Left cardiac atrium (tissue), 4 donors: ENCODE data around the gene RNU5B-1. TPM values are rescaled to one million over a fixed set of nuclear protein-coding genes. Genes with fewer than 3 reads are reported as not detected.

Experiments used
- ATAC-seq, 2 donors: fragments of 200-7000 bp; cut with Tn5 transposase; one replicate each; pipeline ENCODE4 v1.9.1; 2020; ENCODE audit warnings: mild to moderate bottlenecking in 2 of 2, moderate library complexity in 2 of 2
- DNase-seq: peaks from one replicate; pipeline ENCODE4 v3.0.0-alpha.2; 2020
- intact Hi-C, 2 donors: fragments of 100-400 bp; cut with DNase I; formaldehyde crosslinking; loops; one replicate each; pipeline versions ENCODE4 v1.14.1 to v1.15.1; 2022 to 2023
- total RNA-seq, 2 donors: library from RNA; stranded (reverse); fragmentation: NEBNext Ultra II Directional; extraction: Animal tissue kit (Norgen Biotek cat#: 25700); gene quantifications; one replicate each; pipeline ENCODE4 v1.2.1, GENCODE V29; 2021
- donor health status: DM: no; HTN: yes; CAD: no.
- donor health status: DM: no; HTN: yes; CAD: no; lungs with severe emphysema.
- donor health status: DM: yes; HTN: yes; CAD: no.
- donor health status: Dilated cardiomyopathy.

Gene RNU5B-1
- total RNA-seq, 2 donors from 2014 or later = 39.9 to 44.0 TPM

- ATAC-seq (peak; percentile 28 to 49), DNase-seq (no peak)
- intact Hi-C loops = no loop called here
These were observed 18.6 kb downstream of the RNU5B-1 start for GRCh38 chr15:65323071-65323511.

DNA sequence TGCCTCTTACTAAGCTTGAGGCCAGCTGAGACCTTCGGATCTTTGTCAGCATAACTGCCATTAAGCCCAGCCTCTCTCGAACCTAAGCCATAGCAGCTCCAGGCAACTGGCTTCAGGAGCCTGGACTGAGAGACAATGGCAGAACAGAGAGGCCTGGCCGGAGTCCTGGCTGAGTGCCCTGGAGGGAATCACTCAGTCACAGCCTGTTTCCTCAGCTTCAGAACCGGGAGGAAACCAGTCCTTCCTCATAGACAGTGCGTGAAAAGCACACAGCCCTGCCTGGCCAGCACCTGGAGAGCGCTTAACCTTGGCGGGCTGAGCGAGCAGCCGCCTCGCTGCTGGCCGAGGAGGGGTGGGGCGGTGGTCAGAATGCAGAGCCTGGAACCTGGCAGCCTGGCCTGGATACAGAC lies 21.6 kb downstream of the RNU5B-1 start:
- DNase-seq (peak; percentile 57), ATAC-seq (peak; percentile 41 to 65)
- intact Hi-C loops = loop anchor here in 1 of 2 donors (2.0 kb wide), 1 partner anchor 53 kb away; the partner anchor contains the start of gene IGDCC3

GRCh38 chr15:65326818-65327217 lies 22.3 kb downstream of the RNU5B-1 start:
- ATAC-seq = no peak
- DNase-seq = no peak
- intact Hi-C loops = loop anchor here in 1 of 2 donors (2.0 kb wide), 1 partner anchor 52 kb away; the partner anchor contains the start of gene IGDCC3

- intact Hi-C loops = loop anchor here in 1 of 2 donors (2.0 kb wide), 1 partner anchor 51 kb away; the partner anchor contains the start of gene IGDCC3
- no peak for ATAC-seq
- DNase-seq = no peak
These were observed 23.3 kb downstream of the RNU5B-1 start for GRCh38 chr15:65327651-65328393.

DNA sequence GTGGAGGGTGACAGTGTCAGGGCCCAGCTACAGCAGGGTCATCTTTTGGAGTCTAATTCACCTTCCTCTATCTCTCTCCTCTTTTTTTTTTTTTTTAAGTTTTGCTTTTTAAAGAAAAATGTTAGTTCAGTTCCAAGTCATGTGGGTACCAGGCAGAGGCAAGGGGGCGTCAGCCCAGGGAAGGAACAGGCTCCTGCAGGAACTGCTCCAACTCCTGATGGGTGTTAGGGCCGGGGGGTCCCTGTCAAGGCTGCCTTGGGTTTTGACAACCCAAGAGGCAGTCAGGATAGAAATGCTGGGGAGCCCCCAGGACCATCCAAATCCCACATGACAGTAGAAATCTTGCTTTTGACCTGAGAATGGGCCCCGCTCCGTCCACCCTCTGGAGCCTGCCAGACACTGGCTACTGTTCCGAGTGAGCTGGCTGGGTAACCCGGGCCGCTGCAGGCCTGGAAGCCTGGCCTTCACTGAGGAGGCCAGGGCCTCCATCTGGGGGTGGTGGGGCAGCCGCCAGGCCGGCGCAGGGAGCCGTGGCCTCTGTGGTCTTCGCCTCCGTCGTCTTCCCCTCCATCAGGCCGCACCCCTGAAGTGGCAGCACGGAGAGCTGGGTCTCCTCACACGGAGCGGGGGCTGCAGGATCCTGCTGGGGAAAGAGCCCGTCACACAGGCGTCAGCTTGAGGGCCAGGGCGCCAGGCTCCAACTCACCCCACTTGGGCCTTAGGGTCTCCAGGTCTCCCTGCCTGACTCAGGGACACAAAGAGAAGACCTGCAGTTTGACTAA lies 24.2 kb downstream of the RNU5B-1 start:
- intact Hi-C loops = no loop called here
- no peak for ATAC-seq
- no peak for DNase-seq

DNA sequence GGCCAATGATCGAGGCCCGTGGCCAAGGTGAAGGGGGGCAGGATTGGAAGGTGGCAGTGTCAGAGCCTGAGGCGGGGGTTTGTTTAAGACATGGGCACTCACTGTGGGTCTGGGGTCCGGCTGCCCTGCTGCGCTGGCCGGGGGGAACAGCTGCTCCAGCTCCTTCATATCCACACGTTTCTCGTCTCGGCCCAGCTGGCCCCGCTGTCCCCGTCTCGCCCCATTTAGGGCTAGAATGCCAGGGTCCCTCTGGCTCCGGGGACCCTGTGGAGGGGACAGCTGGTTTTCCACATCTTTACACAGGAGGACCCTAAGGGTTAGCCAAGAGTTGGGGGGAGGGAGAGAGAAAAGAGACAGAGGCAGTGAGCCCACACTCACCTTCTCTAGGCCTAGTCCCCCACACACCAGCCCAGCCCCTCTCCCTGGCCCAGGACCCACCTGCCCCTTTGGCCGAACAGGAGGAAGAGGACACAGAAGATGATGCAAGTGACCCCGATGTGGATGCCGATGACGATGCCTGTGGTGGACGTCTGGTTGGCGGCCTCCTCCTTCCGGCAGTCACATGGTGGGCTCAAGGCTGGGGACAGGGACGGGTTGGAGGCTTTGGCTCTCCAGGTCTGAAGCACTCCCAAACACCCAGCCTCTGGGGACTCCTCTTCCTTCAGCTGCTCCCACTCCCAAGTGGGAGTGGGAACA lies 25.0 kb downstream of the RNU5B-1 start:
- intact Hi-C loops = no loop called here
- DNase-seq (no peak), ATAC-seq (no peak)

GRCh38 chr15:65329984-65330735 lies 25.7 kb downstream of the RNU5B-1 start:
- no peak for DNase-seq
- no peak for ATAC-seq
- intact Hi-C loops = no loop called here

- ATAC-seq = no peak
- intact Hi-C loops = no loop called here
- no peak for DNase-seq
These were observed 26.6 kb downstream of the RNU5B-1 start for GRCh38 chr15:65330934-65331645.

GRCh38 chr15:65331811-65332210 lies 27.3 kb downstream of the RNU5B-1 start:
- DNase-seq (no peak), ATAC-seq (no peak)
- intact Hi-C loops = no loop called here

GRCh38 chr15:65332391-65333147 lies 28.1 kb downstream of the RNU5B-1 start:
- ATAC-seq = no peak
- intact Hi-C loops = no loop called here

DNA sequence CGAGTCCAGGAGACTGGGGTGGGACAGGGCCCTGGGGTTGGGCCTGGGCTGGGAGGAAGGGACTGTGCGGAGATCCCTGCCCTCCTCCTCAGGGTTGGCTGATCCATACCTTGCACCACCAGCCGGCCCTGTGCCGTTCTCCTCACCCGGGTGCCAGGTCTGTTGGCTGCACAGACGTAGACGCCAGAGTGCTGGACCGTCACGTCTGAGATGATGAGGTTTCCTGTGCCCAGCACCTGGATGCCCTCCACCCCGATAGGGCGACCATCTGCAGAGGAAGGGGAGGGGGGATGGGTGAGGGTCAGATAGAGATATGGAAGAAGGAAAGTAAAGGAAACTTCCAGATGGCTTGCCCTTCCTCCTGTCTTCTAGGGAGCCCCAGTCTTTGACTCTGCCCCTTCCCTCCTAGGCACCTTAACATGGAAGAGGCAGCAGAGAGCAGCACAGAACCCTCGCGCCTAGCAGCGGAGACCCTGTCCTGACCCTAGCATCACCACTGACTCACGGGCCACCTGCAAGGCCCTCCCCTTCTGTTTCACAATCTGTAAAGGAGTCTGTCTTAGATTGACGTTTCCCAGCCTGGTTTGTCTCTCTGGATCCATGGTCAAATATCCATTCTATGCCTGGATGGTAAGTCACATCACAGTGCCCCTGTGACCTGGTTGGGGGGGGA lies 28.8 kb downstream of the RNU5B-1 start:
- DNase-seq (no peak), ATAC-seq (no peak)
- intact Hi-C loops = no loop called here

More at GRCh38 chr15:65332391-65333147, 28.1 kb downstream of the RNU5B-1 start:
- no peak for DNase-seq

DNA sequence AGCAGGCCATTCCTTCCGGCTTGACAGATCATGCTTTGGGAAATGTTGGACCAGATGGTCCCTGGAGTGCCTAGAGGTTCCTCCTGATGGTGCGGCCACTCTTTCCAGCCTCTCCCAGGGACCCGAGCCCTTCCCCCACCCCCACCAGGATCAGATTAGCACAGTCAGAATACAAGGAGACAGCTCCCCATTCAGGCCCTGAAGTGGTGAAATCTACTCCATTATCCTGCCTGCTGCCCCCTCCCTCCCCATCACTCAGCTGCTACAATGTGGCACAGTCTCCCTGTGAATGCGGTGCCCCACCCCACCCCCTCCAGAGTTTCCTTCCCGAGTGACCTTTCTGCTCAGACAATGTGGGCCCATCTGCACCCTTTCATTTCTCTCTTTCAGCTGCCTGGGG lies 29.4 kb downstream of the RNU5B-1 start:
- intact Hi-C loops = no loop called here
- ATAC-seq (no peak), DNase-seq (no peak)

DNA sequence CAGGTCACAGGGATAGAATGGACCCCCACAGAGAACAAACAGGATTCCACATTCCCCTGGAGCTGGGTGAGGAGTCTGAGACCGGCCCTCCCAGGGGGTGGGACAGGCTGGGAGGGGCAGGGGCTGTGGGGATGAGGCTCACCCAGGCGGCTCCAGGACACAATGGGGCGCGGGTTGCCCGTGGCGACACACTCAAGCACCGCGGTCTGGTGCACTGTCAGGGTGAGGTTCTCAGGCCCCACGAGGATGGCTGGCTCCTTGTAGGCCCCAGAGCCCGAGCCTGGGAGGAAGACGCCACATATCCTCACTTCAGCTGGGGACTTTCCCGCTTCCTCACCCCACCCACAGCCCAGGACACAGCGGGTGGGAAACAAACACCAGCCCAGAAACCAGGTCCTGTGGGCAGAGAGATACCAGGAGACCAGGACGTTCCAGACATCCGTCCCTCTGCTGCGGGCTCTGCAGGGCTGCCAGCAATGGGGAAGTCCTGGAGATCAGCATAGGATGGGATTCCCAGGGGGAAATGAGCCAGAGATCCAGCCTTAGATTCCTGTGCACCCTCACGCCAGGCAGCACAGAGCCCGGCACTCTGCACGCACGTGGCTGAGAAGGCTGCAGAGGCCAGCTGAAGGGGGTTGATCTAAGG lies 30.2 kb downstream of the RNU5B-1 start:
- intact Hi-C loops = no loop called here
- DNase-seq (no peak), ATAC-seq (no peak)

DNA sequence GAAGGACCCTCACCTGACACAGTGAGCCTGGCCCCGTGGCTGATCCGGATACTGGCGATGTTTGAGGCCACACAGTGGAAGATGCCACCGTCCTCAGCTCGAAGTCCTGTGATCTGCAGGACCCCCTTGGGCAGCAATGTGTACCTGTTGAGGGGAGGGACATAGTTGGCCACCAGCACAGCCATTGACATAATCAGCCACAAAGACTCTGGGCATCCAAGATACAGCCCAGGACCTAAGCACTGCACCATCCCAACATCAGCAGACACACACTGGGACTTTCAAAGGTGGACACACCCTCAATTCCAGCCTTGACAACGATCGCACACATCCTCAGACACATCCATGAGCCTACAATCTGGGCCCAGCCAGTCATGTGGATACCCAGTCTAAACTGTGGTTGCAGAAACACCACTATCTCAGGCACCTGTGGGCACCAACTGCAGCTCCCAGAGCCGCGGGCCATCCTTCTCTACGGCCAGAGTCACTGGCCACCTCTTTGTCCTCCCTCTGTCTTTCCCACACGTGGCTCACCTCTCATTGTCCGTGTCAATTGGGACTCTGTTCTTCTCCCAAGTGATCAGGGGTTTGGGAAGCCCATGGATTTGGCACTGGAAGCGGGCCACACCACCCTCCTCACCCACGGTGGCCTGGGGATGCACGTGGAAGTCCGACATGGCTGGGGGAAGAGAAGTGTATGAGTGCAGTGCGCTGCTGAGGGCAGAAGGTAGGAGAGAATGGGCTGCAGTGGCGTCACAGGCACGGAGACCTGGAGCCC lies 31.0 kb downstream of the RNU5B-1 start:
- intact Hi-C loops = no loop called here
- no peak for DNase-seq
- ATAC-seq = no peak

GRCh38 chr15:65336493-65337435 lies 32.3 kb downstream of the RNU5B-1 start:
- ATAC-seq (no peak), DNase-seq (no peak)
- intact Hi-C loops = no loop called here
